H4 (cell line): Measurements from ENCODE around the gene CALN1. TPM values are rescaled to one million over a fixed set of nuclear protein-coding genes. Genes with fewer than 3 reads are reported as not detected.
"Not testable (repeated sequence)": the region's sequence is repeated elsewhere in the genome, so short reads cannot be mapped to it uniquely, and the experiment has no call there.

Source experiments
- DNase-seq: peaks from one replicate; pipeline ENCODE4 v3.0.0-alpha.2; 2015; ENCODE audit warnings: low spot score
- total RNA-seq: library from RNA; depleted of rRNA; stranded (reverse); fragments of >200 nt; shearing (Covaris generic); gene quantifications from 2 replicates; pipeline ENCODE4 v1.2.3, GENCODE V29; 2014

CALN1 gene
- total RNA-seq, 1 experiment from 2014 or later, result 6.5 TPM

DNA sequence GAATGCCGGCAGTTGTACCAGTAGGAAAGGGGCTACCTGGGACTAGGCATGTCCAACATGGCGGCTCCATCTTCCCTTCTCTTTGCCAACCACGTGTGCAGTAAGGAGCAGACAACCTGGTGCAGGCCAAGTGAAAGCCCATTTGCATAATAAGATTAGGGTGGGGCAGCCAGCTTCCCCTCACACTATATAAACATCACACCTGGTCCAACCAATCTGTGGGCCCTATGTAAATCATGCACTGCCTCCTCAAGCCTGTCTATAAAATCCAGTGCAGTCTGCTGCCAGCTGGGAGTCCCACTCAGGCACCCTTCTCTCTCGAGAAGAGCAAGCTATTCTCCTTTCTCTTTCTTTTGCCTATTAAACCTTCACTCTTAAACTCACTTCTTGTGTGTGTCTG lies 429.3 kb downstream of the CALN1 start:
- DNase-seq, result no peak

DNA sequence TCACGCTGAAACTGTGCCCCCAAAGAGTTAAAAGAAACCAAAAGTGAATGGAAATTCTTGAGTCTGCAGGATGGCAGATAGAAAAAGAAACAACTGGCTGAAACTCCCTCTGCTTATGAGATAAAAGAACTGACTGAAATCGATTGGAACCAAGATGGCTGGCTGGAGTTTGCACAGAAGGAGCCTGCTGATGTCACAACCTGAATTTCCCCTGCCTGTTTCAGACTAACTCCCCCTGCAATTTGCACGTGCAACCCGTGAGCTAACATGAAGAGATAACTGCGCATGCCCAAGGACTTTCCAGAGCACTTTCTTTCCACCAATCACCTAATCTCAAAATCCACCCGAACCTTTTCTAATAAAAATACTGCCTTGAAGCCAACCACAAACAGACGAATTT lies 435.5 kb downstream of the CALN1 start:
- DNase-seq, result no peak

DNA sequence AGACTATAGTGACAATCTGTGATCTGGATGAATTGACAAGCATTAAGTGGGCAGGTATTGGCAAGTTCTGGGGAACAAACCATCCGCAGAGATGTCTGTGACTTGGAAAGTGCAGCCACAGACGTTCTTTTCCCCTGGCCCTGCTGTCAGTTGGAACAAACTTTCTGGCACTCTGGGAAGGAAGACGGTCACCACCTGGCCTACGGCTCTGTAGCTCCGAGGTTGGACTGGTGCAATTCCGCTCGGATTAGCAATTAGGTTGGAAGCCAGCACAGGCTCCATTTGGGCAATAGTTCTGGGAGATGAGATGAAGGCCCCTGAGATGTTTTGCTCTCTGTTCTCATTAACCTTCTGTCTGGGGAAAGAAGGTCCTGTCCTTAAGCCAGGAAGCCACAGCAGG lies 437.5 kb downstream of the CALN1 start:
- DNase-seq, result no peak

DNA sequence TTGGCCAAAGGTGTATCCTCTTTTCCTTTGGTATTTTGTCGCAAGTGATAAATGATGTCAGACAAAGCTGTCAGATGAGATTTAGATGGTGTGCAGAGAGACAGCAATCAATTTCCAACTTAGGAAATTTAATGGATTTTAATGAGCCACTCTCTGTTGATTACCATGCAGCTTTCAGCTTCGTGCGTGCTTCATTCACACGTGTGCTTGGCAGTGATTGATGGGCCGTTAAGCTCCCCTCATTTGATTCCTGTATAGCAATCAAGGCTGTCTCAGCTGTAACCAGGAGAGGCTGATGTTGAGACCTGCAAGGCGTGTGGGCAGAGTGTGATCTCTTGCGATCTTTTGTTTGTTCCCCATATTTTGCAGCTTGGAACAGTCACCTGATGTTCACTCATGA lies 439.6 kb downstream of the CALN1 start:
- no peak for DNase-seq

DNA sequence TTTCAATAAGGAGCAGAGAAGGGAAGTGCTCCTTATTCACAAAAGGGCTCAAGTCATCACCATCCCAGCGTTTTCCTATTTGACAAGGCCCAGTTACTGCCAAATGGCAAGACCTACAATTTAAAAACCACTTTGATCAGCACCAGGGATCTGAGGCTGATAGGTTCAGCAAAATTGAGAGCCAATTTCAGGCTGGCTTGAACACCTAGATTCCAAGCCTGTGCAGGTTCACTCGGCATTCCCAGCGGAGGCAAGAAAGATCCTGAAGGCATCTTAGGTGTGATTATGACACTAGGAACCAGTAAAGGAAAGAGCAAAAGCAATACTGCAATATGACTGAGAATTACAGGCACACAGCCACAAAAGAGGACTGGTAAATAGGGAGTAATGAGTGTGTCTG lies 441.4 kb downstream of the CALN1 start:
- no peak for DNase-seq

DNA sequence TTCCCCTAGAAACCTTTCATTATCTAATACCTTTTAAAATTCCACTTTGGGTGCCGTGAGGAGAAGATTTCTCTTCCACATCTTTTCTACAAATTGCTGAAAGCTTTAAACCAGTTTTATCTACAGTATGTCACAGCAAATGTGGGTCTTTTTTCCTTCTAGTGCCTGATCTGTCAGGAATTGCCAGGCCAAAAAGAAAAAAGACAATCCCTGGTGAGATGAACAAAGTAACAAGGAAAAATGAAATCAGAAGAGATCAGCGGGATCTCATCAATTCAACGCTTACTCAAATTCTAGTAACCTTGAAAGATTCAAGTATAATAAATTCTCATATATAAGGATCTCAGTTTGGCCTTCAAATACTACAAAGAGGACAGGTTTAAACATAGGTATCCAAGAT lies 449.5 kb downstream of the CALN1 start:
- no peak for DNase-seq

DNA sequence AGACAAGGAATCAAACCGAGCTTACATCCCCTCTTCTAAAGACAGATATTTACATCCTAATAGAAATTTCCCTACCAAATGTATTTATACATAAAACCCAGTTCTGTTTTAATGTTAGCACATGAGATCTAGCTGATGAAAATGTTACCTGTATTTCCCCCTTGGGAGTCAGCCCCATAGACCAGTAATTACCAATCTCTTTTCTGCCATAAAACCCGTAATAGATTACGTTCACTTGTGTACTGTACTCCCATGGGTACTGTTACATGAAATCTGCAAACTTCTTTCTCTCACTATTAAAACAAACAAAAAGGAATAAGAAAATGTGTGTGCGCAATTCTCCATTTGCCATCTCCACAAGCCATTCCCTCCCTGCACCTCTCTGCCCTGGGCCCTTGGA lies 450.9 kb downstream of the CALN1 start:
- DNase-seq, result no peak

DNA sequence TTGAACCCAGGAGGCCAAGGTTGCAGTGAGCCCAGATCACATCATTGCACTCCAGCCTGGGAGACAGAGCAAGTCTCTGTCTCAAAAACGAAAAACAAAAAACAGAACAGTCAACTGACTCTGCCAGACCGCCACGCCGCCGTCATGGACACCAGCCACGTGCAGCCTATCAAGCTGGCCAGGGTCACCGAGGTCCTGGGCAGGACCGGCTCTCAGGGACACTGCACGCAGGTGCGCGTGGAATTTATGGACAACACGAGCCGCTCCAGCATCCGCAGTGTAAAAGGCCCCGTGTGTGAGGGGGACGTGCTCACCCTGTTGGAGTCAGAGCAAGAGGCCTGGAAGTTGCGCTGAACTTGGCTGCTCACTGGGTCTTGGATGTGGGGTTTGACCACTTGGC lies 470.0 kb downstream of the CALN1 start:
- DNase-seq, result no peak

DNA sequence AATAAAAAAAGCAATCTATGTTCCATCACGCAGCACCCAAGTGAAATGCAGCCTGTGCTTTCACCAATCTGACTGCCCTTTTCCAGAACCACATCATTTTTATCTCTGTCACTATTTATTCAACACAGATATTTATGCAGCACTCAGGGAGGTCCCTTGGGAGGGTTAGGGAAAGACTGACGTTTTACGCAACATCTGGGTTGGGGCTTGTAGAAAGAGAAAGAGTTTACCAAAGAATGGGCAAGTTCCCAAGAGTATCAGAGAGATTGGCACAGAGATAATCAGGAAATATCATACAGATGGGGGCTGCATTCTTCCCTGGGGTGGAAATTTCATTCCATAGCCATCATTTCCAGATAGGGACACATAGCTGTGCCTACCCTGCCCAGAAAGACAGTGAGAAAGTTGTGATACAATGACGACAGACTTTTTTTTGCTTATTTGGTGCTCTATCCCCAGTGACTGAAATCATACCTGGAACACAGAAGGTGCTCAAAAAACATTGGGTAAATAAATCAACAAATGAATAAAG lies 474.2 kb downstream of the CALN1 start:
- DNase-seq, result peak; percentile 40

DNA sequence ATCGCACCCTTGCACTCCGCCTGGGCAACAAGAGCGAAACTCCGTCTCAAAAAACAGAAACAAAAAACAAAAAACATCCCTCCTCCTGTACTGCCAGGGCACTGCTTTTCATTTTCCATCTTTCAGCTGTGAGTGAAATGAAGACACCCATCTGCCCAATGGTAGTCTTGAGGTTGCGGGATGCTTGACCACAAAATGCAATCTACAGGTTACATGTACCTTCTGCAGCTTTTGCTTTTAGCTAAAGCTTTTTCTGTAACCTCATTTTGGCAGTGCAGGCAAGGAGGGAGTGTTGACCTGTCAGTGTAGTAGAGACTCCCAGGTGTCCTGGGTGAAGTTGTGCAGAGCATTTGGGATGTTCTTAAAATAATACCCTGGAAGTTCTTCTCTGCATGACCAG lies 476.5 kb downstream of the CALN1 start:
- DNase-seq, result no peak

DNA sequence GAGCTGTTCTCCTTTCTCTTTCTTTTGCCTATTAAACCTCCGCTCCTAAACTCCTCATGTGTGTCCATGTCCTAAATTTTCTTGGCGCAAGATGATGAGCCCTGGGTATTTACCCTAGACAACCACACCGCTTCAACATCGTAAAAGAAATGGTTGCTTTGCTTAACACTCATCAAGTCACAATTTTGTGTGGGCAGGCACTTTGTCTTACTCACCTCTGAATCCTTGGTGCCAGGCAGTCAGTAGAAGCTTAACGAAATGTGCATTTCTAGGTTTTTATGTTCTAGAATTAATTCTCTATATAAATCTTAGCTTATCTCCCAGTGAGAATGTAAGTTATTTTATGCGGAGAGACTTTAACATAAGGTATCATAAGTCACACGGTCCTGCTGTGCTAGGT lies 478.7 kb downstream of the CALN1 start:
- no peak for DNase-seq

DNA sequence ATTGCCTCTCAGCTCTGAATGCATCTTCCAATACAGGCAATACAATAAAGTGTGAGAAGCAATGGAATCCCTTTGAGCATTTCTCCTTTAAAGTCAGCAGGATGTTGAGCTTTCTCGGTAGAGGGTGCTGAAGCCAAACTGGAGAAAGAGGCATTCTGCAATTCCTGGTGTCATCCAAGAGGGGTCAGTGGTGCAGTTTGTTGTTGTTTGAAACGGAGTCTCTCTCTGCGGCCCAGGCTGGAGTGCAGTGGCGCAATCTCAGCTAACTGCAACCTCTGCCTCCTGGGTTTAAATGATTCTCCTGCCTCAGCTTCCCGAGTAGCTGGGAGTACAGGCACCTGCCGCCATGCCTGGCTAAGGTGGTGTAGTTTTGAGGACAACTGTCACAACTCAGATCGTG lies 486.5 kb downstream of the CALN1 start:
- DNase-seq, result peak; percentile 41

DNA sequence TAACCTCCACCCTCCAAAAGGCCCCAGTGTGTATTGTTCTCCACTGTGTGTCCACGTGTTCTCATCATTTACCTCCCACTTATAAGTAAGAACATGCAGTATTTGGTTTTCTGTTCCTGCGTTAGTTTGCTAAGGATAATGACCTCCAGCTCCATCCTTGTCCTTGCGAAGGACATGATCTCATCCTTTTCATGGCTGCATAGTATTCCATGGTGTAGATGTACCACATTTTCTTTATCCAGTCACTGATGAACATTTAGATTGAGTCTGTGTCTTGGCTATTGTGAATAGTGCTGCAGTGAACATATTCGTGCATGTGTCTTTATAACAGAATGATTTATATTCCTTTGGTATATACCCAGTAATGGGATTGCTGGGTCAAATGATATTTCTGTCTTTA lies 497.9 kb downstream of the CALN1 start:
- not testable (repeated sequence) for DNase-seq

DNA sequence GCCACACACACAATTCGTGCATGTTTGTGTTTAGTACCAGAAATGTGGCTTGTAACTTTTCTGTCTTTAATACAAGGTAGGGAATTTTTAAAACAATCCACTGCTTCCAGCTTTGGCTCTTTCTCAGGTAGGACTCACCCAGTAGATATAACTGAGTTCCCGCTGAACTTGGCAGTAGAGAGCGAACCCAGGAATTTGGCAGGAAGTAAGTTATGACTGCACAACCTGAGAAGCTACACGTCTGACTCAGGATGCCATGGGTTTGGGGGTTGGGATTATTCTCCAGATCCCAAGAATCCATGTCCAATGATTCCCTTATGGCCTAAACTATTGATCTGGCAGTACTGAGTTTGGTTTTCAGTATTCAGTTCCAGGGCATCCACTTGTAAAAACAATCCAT lies 499.7 kb downstream of the CALN1 start:
- no peak for DNase-seq

DNA sequence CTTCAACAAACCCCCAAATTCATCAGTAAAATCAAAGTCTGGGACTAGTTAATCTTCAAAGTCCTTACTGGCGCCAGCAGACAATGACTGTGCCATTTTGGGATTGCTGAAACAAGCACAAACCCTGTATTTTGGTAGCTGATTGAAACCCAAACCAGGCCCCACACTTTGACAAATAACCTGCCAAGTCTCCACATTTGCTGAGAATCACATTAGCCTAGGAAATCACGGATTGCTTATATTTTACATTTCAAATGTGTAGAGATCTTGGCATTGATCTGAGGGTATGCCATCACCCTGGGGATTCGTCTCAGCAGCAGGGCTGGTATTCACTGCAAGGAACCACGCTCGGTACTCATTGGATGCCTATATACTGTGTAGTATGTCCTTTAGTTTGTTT lies 501.1 kb downstream of the CALN1 start:
- no peak for DNase-seq

DNA sequence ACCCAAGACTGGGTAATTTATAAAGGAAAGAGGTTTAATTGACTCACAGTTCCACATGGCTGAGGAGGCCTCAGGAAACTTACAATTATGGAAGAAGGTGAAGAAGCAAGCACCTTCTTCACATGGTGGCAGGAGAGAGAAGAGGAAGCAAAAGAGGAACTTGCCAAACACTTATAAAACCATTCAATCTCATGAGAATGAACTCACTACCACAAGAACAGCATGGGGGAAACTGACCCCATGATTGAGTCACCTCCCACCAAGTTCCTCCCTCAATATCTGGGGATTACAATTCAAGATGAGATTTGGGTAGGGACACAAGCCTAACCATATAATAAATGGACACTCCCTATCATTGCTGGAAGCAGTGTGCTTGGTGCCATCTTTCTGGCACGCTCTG lies 506.3 kb downstream of the CALN1 start:
- no peak for DNase-seq

DNA sequence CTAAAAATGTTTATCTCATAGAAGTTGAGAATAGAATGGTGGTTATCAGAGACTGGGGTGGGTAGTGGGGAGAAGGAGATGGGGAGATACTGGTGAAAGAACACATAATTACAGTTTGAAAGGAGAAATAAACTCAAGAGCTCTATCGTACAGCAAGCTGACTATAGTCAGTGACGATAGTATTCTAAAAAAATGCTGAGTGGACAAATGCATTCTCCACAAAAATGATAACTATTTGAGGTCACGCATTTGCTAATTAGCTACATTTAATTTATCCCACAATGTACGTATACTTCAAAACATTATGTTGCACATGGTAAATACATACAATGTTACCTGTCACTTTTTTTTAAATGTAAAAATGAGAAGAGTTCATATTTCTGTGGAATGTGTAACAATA lies 507.7 kb downstream of the CALN1 start:
- no peak for DNase-seq

DNA sequence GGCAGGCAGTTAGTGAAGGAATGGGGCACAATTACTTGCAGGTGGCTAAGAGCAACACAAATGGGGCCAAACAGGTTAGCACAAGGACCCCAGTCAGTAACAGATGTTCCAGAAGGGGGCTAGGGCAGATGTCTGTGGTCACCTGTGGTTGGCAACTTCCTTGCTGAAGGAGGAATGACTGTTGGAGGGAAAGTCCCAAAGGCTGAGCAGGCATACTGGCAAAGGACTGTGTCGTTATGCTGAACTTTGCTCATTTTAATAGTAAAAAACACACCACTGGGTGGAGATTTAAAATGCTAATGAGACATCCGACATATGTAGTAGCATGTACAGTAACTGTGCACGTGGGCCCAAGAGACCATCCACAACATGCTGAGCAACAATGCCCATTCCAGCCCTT lies 511.6 kb downstream of the CALN1 start:
- no peak for DNase-seq

DNA sequence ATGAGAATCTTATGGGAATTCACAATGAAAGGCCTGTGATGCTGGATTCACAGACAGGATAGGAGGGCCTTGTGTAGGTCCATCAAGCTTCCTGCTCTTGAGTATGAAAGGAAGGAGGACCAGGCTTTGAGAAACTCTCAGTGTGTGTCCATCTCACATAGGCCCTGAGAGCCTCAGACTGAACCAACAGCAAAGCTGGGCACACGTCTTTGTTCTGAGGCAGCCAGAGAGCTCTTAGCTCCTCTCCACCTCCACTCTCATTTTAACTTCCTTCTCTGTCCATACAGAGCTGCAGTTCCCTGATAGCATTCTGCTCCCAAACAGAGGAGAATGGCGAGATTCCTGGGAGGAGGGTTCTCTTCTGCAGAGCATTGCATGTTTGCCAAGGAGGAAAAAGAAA lies 515.6 kb downstream of the CALN1 start:
- DNase-seq, result no peak

DNA sequence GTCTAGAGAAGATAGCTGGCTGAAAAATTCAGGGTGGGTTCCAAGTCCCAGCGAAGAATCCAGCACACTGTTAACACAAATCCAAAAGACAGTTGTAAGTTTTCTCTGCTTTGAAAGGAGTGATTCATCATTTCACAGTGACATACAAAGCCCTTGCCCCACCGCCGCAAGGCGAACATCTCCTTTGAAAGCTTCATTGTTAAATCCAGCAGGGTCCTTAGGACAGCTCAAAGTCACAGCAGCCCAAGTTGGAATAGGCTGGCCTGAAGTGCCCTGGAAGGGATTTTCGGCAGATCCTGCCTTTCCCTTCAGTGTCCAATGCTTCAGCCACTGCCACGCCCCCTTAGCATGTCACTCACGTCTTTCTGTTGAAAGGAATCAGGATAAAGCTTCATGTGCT lies 526.1 kb downstream of the CALN1 start:
- DNase-seq, result peak; percentile 21

DNA sequence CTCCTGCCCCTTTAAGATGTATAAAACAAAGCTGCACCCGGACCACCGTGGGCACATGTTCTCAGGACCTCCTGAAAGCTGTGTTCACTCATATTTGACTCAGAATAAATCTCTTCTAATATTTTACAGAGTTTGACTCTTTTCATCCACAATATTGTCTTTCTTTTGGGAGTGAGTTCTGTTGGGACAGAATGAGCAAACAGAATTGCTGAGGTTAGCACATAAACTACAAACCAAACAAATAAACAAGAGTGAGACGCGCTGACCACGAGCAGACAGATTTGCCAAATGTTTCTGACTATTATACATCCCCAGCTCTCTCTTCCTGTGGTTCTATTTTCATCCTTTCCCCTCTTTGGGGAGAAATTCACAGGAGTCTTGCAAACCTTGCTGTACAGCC lies 526.7 kb downstream of the CALN1 start:
- no peak for DNase-seq

DNA sequence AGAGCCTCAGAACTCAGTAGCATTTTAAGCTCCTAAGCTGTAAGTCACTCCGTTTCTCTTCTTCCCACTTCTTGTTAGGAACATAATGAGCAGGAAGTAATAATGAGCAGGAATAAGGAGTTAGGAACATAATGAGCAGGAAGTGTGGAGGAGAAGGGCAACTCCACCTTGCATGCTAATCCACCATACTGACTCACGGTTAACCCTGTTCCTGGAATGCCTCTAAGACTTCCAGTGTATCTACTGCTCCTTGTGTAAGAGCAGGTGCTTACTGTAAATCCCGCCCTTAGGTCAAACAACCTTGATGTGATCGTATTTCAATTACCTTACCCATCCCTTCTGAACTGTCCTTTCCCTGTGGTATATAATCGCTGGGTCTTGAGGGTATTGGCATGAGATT lies 528.7 kb downstream of the CALN1 start:
- DNase-seq, result no peak

DNA sequence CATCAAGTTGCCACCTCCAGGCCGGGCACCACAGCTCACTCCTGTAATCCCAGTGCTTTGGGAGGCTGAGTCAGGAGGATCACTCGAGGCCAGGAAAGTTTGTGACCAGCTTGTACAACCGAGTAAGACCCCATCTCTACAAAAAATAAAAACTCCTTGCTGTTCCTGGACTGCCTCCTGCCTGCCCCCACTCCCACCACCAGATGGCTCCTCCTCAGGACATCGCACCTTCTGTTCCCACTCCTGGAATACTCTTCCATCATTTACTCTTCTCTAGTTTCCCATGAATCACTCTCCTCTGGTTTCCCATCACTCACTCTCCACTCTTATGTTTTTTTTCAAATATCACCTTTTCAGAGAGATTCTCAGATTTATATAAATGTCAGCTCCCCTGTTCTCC lies 540.7 kb downstream of the CALN1 start:
- DNase-seq, result no peak

DNA sequence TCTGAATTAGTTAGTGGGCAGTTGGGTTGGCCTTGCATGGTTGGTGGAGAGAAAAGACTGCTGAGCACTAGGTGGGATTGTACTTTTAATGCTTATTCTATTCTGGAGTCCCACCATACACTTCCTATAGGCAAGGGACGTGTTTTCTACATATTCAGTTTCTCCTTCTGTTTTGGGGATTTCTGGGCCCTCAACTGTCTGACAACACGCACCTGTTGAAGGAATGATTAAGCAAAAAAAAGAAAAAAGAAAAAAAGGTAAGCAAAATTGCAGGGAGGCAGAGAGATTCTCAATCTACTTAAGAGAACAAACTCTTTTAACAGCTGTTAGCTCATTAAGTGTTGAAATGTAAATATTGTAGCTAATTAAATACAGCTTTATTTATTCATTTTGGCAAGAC lies 541.3 kb downstream of the CALN1 start:
- no peak for DNase-seq

DNA sequence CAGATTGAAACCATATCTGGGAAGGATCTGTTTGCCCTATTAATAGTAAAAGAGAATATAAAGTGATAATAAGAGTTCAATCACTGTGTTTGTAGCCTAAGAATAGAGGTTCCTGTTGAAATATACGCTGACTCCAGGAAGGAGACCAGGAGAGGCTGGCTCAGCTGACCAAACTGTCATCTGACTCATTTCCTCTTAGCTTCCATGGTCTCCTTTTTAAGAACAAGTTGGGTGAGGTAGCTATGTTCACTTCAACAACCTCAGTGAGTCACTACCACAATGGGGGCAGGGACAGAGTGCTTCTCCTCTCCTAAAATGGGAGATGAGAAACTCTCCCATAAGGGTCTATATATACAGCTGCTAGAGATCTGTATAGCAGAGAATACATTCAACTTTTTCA lies 543.3 kb downstream of the CALN1 start:
- peak; percentile 92 for DNase-seq
